Liver (tissue), 9 donors: ENCODE measurements around the gene CMTM2. TPM values are rescaled to one million over a fixed set of nuclear protein-coding genes. Genes with fewer than 3 reads are reported as not detected.

Source experiments
- DNase-seq: peaks from one replicate; pipeline ENCODE4 v3.0.0-alpha.2; 2017; ENCODE audit warnings: low spot score
- H3K27ac ChIP-seq, 2 donors: one replicate each; pipeline ENCODE4 v1.7.0; 2013; ENCODE audit warnings: inconsistent platforms in 2 of 2, low read length in 2 of 2, control low read depth in 1 of 2, low read depth in 1 of 2, mild to moderate bottlenecking in 1 of 2
- H3K27me3 ChIP-seq, 4 donors: one replicate each; pipeline versions ENCODE4 v1.6.1 to v1.7.0; 2013; ENCODE audit warnings: low read length in 3 of 4, inconsistent platforms in 1 of 4, mild to moderate bottlenecking in 1 of 4, moderate library complexity in 1 of 4; ENCODE audit not compliant: control insufficient read depth in 4 of 4, insufficient read depth in 4 of 4
- H3K36me3 ChIP-seq, 4 donors: one replicate each; pipeline versions ENCODE4 v1.6.1 to v1.7.0; 2013; ENCODE audit warnings: low read length in 3 of 4, mild to moderate bottlenecking in 3 of 4, low read depth in 1 of 4, moderate library complexity in 1 of 4; ENCODE audit not compliant: control insufficient read depth in 4 of 4, insufficient read depth in 3 of 4
- H3K4me1 ChIP-seq, 4 donors: one replicate each; pipeline versions ENCODE4 v1.6.1 to v1.7.0; 2013; ENCODE audit warnings: low read length in 3 of 4, mild to moderate bottlenecking in 3 of 4, moderate library complexity in 1 of 4; ENCODE audit not compliant: control insufficient read depth in 4 of 4, insufficient read depth in 4 of 4
- H3K4me3 ChIP-seq, 3 donors: one replicate each; pipeline versions ENCODE4 v1.6.1 to v1.7.0; 2013; ENCODE audit warnings: low read length in 3 of 3, control low read depth in 1 of 3, low read depth in 1 of 3, mild to moderate bottlenecking in 1 of 3
- H3K9ac ChIP-seq, 2 donors: one replicate each; pipeline ENCODE4 v1.7.0; 2013; ENCODE audit warnings: low read length in 2 of 2, mild to moderate bottlenecking in 2 of 2, moderate library complexity in 2 of 2, control low read depth in 1 of 2, low read depth in 1 of 2
- H3K9me3 ChIP-seq, 4 donors: one replicate each; pipeline versions ENCODE4 v1.6.1 to v1.7.0; 2013; ENCODE audit warnings: low read length in 3 of 4; ENCODE audit not compliant: control insufficient read depth in 4 of 4
- EGR1 ChIP-seq, 2 donors: IDR thresholded peaks; 2 replicates each; pipeline ENCODE4 v1.6.1; 2016 to 2018; ENCODE audit warnings: antibody characterized with exemption in 2 of 2, low read depth in 2 of 2
- FOXA1 ChIP-seq: IDR thresholded peaks from 2 replicates; pipeline ENCODE4 v1.6.1; 2016; ENCODE audit warnings: antibody characterized with exemption
- GABPA ChIP-seq, 2 donors: IDR thresholded peaks in 1 of 2; conservative IDR thresholded peaks in 1 of 2; 2 replicates each; pipeline ENCODE4 v1.6.1; 2016; ENCODE audit warnings: antibody characterized with exemption in 2 of 2, mild to moderate bottlenecking in 1 of 2, moderate library complexity in 1 of 2
- HNF4A ChIP-seq, 2 donors: conservative IDR thresholded peaks; 2 replicates each; pipeline ENCODE4 v1.6.1; 2016; ENCODE audit warnings: antibody characterized with exemption in 2 of 2, mild to moderate bottlenecking in 2 of 2
- HNF4G ChIP-seq: IDR thresholded peaks from 2 replicates; pipeline ENCODE4 v1.6.1; 2016; ENCODE audit warnings: antibody characterized with exemption
- JUND ChIP-seq, 2 donors: IDR thresholded peaks; 2 replicates each; pipeline ENCODE4 v1.6.1; 2016; ENCODE audit warnings: antibody characterized with exemption in 2 of 2
- NR2F2 ChIP-seq: IDR thresholded peaks from 2 replicates; pipeline ENCODE4 v1.6.1; 2016; ENCODE audit warnings: antibody characterized with exemption
- RAD21 ChIP-seq, 2 donors: IDR thresholded peaks; 2 replicates each; pipeline ENCODE4 v1.6.1; 2016; ENCODE audit warnings: antibody characterized with exemption in 2 of 2, mild to moderate bottlenecking in 2 of 2
- RXRA ChIP-seq, 2 donors: IDR thresholded peaks; 2 replicates each; pipeline ENCODE4 v1.6.1; 2017 to 2018; ENCODE audit warnings: antibody characterized with exemption in 2 of 2, mild to moderate bottlenecking in 1 of 2
- SP1 ChIP-seq: IDR thresholded peaks from 2 replicates; pipeline ENCODE4 v1.6.1; 2018; ENCODE audit warnings: antibody characterized with exemption, mild to moderate bottlenecking
- TAF1 ChIP-seq: conservative IDR thresholded peaks from 2 replicates; pipeline ENCODE4 v1.6.1; 2016; ENCODE audit warnings: antibody characterized with exemption, mild to moderate bottlenecking
- YY1 ChIP-seq: IDR thresholded peaks from 2 replicates; pipeline ENCODE4 v1.6.1; 2016; ENCODE audit warnings: antibody characterized with exemption, mild to moderate bottlenecking
- WGBS: extraction: QIAGEN DNeasy Blood & Tissue Kit; methylation state at CpG from one replicate; pipeline ENCODE4 v1.1.7; 2013; 5-methylcytosine and 5-hydroxymethylcytosine counted together
- polyA plus RNA-seq, 2 donors: library from polyadenylated mRNA; stranded (reverse) in 1 of 2; unstranded in 1 of 2; fragments of 200-250 nt in 1 of 2; fragments of >200 nt in 1 of 2; fragmentation: Nextera tagmentation in 1 of 2; extraction: Ambion mirVana in 1 of 2; gene quantifications; one replicate each; pipeline versions ENCODE4 v1.2.1 to v1.2.3, GENCODE V29; 2013 to 2015
- total RNA-seq, 2 donors: library from RNA; depleted of rRNA; stranded (reverse); fragments of >200 nt; gene quantifications; one replicate each; pipeline ENCODE4 v1.2.3, GENCODE V29; 2014
- TF ChIP-seq, protein P1 (sequence below): IDR thresholded peaks from 2 replicates; pipeline ENCODE4 v1.6.1; 2016; ENCODE audit warnings: antibody characterized with exemption
- TF ChIP-seq, protein P2 (sequence below): IDR thresholded peaks from 2 replicates; pipeline ENCODE4 v1.6.1; 2016; ENCODE audit warnings: antibody characterized with exemption, mild to moderate bottlenecking
- TF ChIP-seq, protein P3 (sequence below): fragments of 150-350 bp; IDR thresholded peaks from 2 replicates; pipeline ENCODE4 v1.5.1; 2017; ENCODE audit warnings: improper control_type of control experiment, low read depth, low read length; ENCODE audit not compliant: missing input control
- donor health status: healthy.
- donor health status: healthy.
- donor health status: healthy.
- donor health status: healthy.
- donor health status: healthy.

Gene CMTM2
- total and polyA plus RNA-seq, 4 donors, result 0.50 to 1.1 (median 0.62) TPM

DNA sequence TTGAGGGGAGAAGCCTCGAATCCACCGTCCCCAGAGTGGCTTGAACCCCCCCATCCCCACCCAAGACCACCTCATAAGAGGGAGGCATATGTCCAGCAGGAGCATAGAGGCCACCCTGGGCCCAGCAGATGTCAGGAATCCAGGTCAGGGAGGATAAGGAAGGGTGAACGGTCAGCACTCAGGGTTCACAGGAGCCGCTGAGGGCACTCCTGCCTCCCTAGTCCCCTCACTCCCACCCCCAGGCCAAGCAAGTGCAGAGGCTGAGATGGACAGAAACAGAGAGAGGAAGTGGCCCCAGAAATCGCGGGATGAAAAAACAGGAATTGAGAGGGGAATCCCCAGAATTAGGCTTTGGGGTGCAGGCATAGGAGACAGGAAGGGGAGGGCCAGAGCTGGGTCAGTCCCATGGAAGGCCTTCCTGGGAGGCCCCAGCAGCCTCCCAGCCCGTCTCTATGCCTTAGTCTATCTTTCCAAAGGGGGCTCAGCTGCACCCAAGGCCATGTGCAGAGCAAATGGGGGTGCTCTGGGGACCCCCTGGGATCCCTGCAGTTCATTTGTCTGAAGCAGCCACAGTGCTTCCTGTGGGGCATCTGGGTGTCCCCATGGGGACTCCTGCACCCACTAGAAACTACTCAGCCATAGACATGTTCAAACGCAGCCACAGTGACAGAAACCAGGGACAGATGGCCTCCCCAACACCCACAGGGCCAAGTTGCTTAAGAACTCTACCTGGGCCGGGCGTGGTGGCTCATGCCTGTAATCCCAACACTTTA, 26.9 kb downstream of the CMTM2 start (continued):
- TF ChIP-seq, protein P1, sequence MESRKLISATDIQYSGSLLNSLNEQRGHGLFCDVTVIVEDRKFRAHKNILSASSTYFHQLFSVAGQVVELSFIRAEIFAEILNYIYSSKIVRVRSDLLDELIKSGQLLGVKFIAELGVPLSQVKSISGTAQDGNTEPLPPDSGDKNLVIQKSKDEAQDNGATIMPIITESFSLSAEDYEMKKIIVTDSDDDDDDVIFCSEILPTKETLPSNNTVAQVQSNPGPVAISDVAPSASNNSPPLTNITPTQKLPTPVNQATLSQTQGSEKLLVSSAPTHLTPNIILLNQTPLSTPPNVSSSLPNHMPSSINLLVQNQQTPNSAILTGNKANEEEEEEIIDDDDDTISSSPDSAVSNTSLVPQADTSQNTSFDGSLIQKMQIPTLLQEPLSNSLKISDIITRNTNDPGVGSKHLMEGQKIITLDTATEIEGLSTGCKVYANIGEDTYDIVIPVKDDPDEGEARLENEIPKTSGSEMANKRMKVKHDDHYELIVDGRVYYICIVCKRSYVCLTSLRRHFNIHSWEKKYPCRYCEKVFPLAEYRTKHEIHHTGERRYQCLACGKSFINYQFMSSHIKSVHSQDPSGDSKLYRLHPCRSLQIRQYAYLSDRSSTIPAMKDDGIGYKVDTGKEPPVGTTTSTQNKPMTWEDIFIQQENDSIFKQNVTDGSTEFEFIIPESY, result no peak
- TF ChIP-seq RXRA (IDR thresholded peaks at IDR 0.05) (no peak), FOXA1 (no peak), JUND (IDR thresholded peaks at IDR 0.05) (no peak), YY1 (no peak), SP1 (no peak)
- TF ChIP-seq, protein P2, sequence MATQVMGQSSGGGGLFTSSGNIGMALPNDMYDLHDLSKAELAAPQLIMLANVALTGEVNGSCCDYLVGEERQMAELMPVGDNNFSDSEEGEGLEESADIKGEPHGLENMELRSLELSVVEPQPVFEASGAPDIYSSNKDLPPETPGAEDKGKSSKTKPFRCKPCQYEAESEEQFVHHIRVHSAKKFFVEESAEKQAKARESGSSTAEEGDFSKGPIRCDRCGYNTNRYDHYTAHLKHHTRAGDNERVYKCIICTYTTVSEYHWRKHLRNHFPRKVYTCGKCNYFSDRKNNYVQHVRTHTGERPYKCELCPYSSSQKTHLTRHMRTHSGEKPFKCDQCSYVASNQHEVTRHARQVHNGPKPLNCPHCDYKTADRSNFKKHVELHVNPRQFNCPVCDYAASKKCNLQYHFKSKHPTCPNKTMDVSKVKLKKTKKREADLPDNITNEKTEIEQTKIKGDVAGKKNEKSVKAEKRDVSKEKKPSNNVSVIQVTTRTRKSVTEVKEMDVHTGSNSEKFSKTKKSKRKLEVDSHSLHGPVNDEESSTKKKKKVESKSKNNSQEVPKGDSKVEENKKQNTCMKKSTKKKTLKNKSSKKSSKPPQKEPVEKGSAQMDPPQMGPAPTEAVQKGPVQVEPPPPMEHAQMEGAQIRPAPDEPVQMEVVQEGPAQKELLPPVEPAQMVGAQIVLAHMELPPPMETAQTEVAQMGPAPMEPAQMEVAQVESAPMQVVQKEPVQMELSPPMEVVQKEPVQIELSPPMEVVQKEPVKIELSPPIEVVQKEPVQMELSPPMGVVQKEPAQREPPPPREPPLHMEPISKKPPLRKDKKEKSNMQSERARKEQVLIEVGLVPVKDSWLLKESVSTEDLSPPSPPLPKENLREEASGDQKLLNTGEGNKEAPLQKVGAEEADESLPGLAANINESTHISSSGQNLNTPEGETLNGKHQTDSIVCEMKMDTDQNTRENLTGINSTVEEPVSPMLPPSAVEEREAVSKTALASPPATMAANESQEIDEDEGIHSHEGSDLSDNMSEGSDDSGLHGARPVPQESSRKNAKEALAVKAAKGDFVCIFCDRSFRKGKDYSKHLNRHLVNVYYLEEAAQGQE, result no peak

DNA sequence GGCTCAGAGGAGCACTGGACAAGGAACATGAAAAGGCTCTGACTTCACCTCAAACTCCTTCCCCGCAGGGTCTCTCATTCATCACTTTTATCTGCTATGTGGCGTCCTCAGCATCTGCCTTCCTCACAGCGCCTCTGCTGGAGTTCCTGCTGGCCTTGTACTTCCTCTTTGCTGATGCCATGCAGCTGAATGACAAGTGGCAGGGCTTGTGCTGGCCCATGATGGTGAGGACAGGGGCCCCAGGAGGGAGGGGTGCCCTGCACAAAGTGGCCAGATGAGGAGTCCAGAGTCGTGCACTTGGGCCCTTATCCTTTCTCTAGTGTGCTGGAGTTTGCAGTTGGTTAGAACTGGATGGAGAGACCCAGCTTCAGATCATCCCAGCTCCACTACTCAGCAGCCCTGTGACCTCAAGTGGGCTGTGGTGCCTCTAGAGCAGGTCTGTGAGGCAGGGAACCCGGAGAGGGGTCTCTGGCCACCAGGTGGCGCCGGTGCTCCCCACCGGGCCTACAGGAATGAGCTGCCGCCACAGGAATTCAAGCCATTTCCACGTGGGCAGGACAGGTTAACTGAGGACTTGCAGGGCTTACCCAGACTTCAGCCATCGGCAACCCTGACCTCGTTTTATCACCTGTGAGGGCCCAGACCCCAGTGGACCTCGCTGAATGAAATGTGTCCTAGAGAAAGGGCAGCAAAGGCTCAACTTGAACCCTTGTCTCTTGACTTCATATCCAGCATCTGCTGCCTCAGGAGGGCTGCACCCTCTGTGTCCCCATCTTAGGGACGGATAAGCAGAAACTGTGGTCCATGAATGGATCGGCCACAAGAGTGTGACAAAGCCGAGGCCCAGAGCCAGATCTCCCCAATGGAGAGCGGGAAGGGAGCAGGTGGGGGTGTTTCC, 29.2 kb downstream of the CMTM2 start:
- 33% methylated on average over 17 of the region's 17 CpGs for WGBS
- Histone ChIP-seq H3K4me3 (no peak overlapping the region), H3K4me1 (peaks cover 2 to 19% (median 8%) of the 10 kb centered on the region in 4 donors), H3K27me3 (no peaks in the 10 kb centered on the region), H3K36me3 (peaks cover 0 to 7% (median 0%) of the 10 kb centered on the region in 4 donors), H3K9ac (no peak overlapping the region), H3K27ac (no peak overlapping the region), H3K9me3 (no peaks in the 10 kb centered on the region)
- DNase-seq, result peak; percentile 85
- TF ChIP-seq RAD21 (IDR thresholded peaks at IDR 0.05), result peak; percentile 89 to 91
- TF ChIP-seq HNF4G, result no peak
- TF ChIP-seq EGR1 (IDR thresholded peaks at IDR 0.05; ENCODE audit: low read depth in 2 of 2), result no peak
- TF ChIP-seq, protein P3, sequence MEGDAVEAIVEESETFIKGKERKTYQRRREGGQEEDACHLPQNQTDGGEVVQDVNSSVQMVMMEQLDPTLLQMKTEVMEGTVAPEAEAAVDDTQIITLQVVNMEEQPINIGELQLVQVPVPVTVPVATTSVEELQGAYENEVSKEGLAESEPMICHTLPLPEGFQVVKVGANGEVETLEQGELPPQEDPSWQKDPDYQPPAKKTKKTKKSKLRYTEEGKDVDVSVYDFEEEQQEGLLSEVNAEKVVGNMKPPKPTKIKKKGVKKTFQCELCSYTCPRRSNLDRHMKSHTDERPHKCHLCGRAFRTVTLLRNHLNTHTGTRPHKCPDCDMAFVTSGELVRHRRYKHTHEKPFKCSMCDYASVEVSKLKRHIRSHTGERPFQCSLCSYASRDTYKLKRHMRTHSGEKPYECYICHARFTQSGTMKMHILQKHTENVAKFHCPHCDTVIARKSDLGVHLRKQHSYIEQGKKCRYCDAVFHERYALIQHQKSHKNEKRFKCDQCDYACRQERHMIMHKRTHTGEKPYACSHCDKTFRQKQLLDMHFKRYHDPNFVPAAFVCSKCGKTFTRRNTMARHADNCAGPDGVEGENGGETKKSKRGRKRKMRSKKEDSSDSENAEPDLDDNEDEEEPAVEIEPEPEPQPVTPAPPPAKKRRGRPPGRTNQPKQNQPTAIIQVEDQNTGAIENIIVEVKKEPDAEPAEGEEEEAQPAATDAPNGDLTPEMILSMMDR, result peak; percentile 85
- TF ChIP-seq JUND (IDR thresholded peaks at IDR 0.05), result no peak
- TF ChIP-seq GABPA (IDR thresholded peaks at IDR 0.05 in 1 of 2, conservative IDR thresholded peaks at IDR 0.05 in 1 of 2), result no peak
- TF ChIP-seq NR2F2, result peak; percentile 15
- no peak for TF ChIP-seq TAF1
- TF ChIP-seq RXRA (IDR thresholded peaks at IDR 0.05), result peak; percentile 78 to 90
- peak in 1 of 2 donors; percentile 10 for TF ChIP-seq HNF4A (conservative IDR thresholded peaks at IDR 0.05)
